NCI-H146 treated with DMSO at 0.1 percent for 48 hours (cell line): ENCODE results near the gene SEC22C.

Experiments used
- DNase-seq: peaks from one replicate; lab custom pipeline; 2025; ENCODE audit not compliant: unreplicated experiment; lab: John Stamatoyannopoulos, UW

SEC22C gene

GRCh38 chr3:42515976-42516375 lies 65.8 kb downstream of the SEC22C start:
- DNase-seq = no peak

- DNase-seq = no peak
Measured at GRCh38 chr3:42515391-42515916, 66.3 kb downstream of the SEC22C start.

- no peak for DNase-seq
Measured at GRCh38 chr3:42514876-42515275, 66.9 kb downstream of the SEC22C start.

GRCh38 chr3:42513521-42513920 lies 68.2 kb downstream of the SEC22C start:
- DNase-seq = no peak

- DNase-seq = no peak
Measured at GRCh38 chr3:42513121-42513520, 68.6 kb downstream of the SEC22C start.

GRCh38 chr3:42511736-42512135 lies 70.0 kb downstream of the SEC22C start:
- DNase-seq = no peak

- no peak for DNase-seq
Measured at GRCh38 chr3:42511201-42511600, 70.6 kb downstream of the SEC22C start.

- DNase-seq = no peak
Measured at GRCh38 chr3:42510325-42510724, 71.4 kb downstream of the SEC22C start.

GRCh38 chr3:42509111-42509510 lies 72.7 kb downstream of the SEC22C start:
- no peak for DNase-seq

- no peak for DNase-seq
Measured at GRCh38 chr3:42508562-42508961, 73.2 kb downstream of the SEC22C start.

GRCh38 chr3:42507761-42508335 lies 73.9 kb downstream of the SEC22C start:
- no peak for DNase-seq

- no peak for DNase-seq
Measured at GRCh38 chr3:42507252-42507651, 74.5 kb downstream of the SEC22C start.

GRCh38 chr3:42505849-42506410 lies 75.8 kb downstream of the SEC22C start:
- no peak for DNase-seq

GRCh38 chr3:42505128-42505848 lies 76.5 kb downstream of the SEC22C start:
- no peak for DNase-seq

- no peak for DNase-seq
Measured at GRCh38 chr3:42504334-42505127, 77.2 kb downstream of the SEC22C start.

- no peak for DNase-seq
Measured at GRCh38 chr3:42503957-42504333, 77.8 kb downstream of the SEC22C start.

- no peak for DNase-seq
Measured at GRCh38 chr3:42503251-42503924, 78.4 kb downstream of the SEC22C start.

- peak; percentile 71 for DNase-seq
Measured at GRCh38 chr3:42502429-42503250, 79.1 kb downstream of the SEC22C start, which contains the start of gene VIPR1. Gene VIPR1, plus strand, starts transcription at chr3:42502643. Its CDS starts 93 bp downstream, at chr3:42502736.

GRCh38 chr3:42501681-42502428 lies 79.9 kb downstream of the SEC22C start:
- no peak for DNase-seq
